Stimulated activated CD4-positive, alpha-beta T cell treated with anti-CD3 and anti-CD28 coated beads, Interleukin-2, amount 100 ng/mL, for 48 hours (primary cell): ENCODE data around the gene HSPA14.
A peak's percentile ranks its signal among the peaks of the same experiment; 100 is the strongest.
"Not testable (repeated sequence)": the region's sequence is repeated elsewhere in the genome, so short reads cannot be mapped to it uniquely, and the experiment has no call there.

Experiments used
- DNase-seq, 2 donors: peaks; one replicate each; pipeline ENCODE4 v3.0.0-alpha.2; 2020

Gene HSPA14

GRCh38 chr10:14838582-14839304 is 637 bp downstream of the HSPA14 start:
- peak; percentile 7 to 16 for DNase-seq

- DNase-seq: no peak
Measured at GRCh38 chr10:14839305-14839695, 1.2 kb downstream of the HSPA14 start.

DNA sequence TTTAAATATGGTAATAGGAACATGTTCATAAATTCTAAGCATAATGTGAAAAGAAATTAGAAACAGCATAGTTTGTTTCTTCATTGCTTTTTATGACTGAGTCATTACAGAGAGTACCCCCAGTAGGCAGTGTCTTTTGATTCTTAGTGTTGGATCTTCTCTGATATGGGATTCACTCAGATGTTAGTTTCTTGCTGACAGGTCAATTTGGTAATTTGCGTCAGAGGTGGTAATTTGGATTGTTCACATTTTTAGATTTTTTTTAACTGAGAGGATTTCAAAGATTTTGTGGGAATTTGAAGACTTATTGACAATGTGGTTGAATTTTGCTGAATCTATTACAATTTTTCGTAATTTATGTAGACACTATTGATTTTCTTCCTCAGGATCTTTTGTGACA is 2.1 kb downstream of the HSPA14 start:
- DNase-seq: no peak

- no peak for DNase-seq
Measured at GRCh38 chr10:14843327-14843988, 5.4 kb downstream of the HSPA14 start.

DNA sequence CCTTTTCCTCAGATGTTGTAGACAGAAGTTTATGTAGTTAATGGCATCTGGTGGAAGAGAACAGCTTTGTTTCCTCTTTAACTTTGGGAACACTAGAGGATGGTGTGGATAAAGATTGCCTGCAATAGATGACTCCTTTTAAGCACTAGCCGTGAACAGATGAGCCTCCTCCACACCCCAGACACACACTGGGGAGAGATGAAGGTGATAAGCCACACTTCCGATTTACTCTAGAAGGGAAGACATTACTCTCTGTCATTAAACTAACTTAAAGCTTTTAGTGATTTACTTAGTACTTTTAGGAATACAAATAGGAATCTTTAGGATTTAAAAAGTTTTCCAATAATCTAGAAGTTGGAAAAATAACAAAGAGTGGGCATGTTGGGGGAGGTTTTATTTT is 6.8 kb downstream of the HSPA14 start:
- DNase-seq: no peak

- no peak for DNase-seq
Measured at GRCh38 chr10:14852236-14852635, 14.1 kb downstream of the HSPA14 start.

- DNase-seq: no peak
Measured at GRCh38 chr10:14855453-14855852, 17.3 kb downstream of the HSPA14 start.

DNA sequence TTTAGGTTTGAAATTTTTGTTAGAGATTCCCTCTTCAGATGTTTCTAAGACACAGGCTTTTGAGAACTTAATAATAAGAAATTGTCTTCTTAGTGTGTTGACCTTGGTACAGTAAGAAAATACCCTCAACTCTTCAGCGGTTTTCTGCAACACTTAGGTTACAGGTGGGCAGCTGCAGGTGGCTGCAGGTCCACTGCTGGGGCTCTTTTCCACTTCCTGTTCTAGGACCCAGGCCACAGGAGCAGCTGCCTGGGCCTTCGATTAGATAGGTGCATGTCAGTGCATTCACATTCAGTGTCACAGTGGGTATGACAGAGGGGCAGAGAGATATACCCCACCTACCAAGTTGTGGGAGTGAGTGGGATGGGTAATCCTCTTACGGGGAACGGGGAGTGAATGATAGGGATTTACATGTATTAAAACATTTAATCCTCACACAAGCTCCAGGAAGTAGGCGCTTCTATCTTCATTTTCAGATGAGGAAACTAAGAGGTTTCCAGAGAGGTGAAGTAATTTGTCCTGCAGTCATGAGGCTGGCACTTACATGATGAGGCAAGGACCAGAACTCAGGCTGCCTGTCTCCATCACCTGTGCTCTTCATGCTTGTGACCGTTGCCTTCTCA is 20.3 kb downstream of the HSPA14 start:
- no peak for DNase-seq

DNA sequence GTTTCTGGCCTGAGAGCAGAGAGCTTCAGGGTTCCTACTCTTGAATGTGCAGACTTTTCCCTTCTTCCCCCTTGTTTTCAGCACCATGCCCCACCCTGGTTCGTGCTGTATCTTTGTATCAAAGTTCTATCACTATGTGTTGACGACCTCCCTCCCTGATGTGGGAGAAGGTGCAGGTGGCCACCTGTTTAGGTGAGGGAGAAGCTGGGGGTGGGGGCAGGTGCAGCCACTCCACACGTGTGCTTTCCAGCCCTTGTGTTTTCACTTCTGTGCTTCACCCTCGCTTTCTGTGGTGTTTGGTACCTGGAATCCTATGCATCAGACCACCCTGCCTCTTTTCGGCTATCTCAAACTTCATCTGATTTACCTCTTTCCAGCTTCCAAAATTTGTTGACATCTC is 20.9 kb downstream of the HSPA14 start:
- DNase-seq: no peak

GRCh38 chr10:14859775-14860174 is 21.7 kb downstream of the HSPA14 start:
- DNase-seq: no peak

DNA sequence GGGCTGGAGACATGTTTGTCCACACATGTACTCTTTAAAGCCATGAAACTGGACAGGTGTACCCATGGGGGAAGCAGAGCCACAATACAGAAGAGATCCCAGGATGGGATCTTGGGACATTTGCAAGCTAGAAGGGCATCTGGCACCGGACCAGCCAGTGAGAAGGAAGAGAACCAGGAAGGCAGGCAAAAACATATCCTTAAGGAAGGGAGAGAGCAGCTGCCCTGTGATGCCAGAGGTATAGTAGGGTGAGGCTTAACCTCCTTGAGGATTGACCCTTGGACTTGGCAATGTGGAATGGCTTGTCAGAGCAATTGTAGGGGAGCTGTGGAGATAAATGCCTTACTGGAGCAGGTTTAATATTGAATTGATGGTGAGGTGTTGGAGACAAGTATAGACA is 22.7 kb downstream of the HSPA14 start:
- no peak for DNase-seq

DNA sequence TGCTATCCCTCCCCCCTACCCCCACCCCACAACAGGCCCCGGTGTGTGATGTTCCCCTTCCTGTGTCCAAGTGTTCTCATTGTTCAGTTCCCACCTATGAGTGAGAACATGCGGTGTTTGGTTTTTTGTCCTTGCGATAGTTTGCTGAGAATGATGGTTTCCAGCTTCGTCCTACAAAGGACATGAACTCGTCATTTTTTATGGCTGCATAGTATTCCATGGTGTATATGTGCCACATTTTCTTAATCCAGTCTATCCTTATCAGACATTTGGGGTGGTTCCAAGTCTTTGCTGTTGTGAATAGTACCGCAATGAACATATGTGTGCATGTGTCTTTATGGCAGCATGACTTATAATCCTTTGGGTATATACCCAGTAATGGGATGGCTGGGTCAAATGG is 26.4 kb downstream of the HSPA14 start:
- DNase-seq: not testable (repeated sequence)

- DNase-seq: not testable (repeated sequence)
Measured at GRCh38 chr10:14864871-14865270, 26.8 kb downstream of the HSPA14 start.

DNA sequence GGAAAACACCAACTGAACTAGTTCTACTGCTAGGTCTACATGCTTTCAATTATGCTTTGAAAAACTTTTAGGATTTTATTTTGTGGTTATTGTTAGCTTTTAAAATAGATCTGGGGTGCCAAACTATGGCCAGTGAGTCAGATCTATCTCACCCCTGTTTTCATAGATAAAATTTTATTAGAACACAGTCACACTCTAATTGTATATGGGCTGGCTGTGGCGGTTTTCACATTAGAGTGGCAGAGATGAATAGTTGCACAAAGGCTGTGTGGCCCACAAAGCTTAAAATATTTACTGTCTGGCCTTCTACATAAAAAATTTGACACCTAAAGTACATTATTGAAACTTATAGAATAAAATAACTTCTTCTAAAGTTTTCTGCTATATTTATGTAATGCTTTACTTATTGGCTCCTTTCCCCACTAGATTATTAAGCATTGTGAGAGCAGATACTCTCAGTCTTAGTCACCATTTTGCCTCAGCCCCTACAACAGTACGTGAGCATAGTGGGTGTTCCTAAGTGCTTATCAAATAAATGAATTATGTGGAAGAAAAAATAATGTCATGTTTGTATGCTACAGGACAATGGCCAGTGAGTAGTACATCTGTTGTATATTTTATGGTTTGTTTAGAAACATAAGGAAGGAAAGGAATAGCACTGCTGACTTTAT is 35.1 kb downstream of the HSPA14 start:
- DNase-seq: no peak

DNA sequence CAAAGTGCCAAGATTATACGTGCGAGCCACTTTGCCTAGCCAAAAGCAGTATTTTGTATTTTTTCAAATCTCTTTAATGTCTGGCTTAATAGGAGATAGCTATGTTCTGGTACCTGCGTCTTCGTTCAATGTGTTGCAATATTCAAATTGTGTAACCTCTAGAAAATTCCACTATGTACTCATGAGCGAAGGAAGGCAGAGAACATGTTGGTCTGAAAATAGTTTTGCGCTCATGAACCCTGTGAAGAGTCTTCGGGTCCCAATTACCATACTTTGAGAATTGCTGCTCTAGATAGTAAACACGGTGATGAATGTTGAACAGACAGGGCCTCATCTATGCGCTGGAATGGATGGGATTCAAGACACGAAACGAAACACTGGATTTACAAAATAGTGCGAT is 37.8 kb downstream of the HSPA14 start:
- no peak for DNase-seq

- no peak for DNase-seq
Measured at GRCh38 chr10:14876764-14877163, 38.7 kb downstream of the HSPA14 start.

- DNase-seq: peak; percentile 84 to 92
Measured at GRCh38 chr10:14878266-14879123, 40.4 kb downstream of the HSPA14 start, which contains the start of gene SUV39H2. Gene SUV39H2, plus strand, starts transcription at chr10:14878866. Its CDS starts 23 bp downstream, at chr10:14878889.

DNA sequence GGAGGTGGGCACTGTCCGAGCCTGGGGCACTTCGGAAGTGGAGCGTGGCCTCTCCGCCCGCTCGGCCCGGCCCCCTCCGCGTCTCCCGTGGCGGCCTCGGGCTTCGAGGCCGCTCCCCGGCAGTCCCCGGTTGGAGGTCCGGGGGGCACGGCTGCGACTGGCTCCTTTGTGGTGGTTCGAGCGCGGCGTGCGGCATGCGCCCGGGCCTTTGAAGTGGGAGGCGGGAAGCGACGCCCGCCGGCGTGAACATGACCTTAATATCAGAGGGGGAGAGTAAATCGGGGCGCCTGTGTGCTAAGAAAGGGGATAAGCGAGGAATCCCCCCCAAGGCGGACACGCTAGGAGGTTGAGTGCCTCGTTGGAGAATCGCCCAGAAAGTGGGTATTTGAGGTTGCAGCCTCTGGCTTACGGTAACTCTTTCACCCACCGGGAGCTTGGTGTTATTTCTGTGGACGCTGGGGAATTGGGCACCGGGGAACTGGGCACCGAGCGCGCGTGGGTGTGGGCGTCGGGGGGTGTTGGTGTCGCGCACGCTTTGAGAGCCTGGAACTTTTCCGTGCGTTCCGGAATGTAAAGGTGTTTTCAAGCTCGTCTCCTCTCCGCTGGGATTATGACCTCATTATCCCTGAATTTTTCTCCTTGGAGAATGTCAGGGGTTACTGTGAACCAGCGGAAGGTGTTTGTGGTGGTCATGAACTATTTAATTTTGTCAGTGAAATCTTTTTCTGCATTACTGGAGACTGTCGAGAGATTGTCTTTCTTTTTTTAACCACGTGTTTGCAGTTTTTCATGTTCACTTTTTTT is 41.2 kb downstream of the HSPA14 start:
- peak; percentile 28 to 33 for DNase-seq

DNA sequence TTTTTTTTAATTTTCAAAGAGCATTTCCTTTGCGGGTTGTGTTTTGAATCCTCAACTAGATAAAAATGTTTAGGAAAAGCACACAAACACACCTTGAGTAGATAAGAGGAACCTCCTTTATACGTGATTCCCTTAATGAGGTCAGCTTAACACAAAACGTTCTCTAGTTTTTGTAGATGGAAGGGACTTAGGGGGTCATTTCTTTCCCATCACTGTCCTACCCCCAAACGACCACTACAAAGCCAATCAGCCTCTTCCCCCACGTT is 41.8 kb downstream of the HSPA14 start:
- DNase-seq: no peak

DNA sequence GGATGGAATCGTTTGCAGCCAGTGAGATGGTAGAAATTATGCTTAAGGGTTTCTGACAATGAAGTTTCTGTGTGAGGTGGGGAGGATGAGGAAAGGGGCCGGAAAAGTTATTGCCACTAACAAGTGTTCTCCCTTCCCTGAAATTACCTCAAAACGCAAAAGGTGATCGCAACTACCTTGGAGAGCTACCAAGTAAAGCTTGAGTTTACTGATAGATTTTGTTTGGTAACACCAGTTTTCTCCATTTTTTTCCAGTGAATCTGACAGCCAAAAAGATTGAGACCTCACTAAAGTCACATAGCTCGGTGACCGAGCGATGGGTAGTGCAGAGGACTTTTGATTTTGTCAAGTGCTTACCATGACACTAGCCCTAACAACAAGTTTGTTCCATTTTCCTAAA is 42.1 kb downstream of the HSPA14 start:
- DNase-seq: no peak

DNA sequence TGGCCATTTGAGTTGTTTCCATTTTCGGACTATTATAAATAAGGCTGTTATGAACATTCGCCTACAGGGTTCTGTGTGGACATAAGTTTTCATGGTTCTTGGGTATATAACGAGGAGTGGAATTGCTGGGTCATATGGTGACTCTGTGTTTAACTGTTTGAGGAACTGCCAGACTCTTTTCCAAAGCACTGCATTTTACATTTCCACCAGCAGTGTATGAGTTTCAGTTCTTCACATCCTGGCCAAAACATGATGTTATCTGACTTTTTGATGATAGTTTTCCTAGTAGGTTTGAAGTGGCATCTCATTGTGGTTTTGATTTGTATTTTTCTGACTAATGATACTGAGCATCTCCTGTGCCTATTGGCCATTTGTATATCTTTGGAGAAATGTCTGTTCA is 46.0 kb downstream of the HSPA14 start:
- no peak for DNase-seq

GRCh38 chr10:14889318-14889717 is 51.2 kb downstream of the HSPA14 start:
- DNase-seq: no peak
